HT1080 (cell line): Measurements from ENCODE around the gene LDLRAD3. TPM values are rescaled to one million over a fixed set of nuclear protein-coding genes. Genes with fewer than 3 reads are reported as not detected.

ENCODE experiments used
- DNase-seq: peaks from one replicate; pipeline ENCODE4 v3.0.0-alpha.2; 2015; ENCODE audit warnings: low read depth
- total RNA-seq: library from RNA; depleted of rRNA; stranded (reverse); fragments of >200 nt; shearing (Covaris generic); gene quantifications from 2 replicates; pipeline ENCODE4 v1.2.3, GENCODE V29; 2014

Gene LDLRAD3
- total RNA-seq, 1 experiment from 2014 or later: 14.5 TPM

DNA sequence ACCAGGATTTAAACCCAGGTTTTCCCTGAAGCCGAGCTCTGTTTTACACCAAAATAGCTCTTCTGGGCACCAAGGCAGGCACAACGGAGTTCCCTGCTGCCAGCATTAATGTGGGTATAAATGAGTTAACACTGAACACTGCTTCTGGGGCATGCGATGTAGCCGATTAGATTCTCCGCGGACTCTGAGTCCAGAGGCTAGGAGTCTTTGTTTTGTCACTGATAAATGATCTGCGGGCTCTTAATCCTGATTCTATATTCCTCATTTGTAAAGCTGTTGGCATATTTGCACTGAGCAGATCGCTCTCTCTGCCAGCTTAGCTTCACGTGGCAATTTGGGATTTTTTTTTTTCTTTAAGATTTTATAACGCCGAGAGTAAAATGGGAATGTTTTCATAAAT lies 16.8 kb upstream of the LDLRAD3 start:
- no peak for DNase-seq

- peak; percentile 31 for DNase-seq
Measured at GRCh38 chr11:35927682-35928081, 16.2 kb upstream of the LDLRAD3 start.

GRCh38 chr11:35928688-35929395 lies 15.0 kb upstream of the LDLRAD3 start:
- no peak for DNase-seq

DNA sequence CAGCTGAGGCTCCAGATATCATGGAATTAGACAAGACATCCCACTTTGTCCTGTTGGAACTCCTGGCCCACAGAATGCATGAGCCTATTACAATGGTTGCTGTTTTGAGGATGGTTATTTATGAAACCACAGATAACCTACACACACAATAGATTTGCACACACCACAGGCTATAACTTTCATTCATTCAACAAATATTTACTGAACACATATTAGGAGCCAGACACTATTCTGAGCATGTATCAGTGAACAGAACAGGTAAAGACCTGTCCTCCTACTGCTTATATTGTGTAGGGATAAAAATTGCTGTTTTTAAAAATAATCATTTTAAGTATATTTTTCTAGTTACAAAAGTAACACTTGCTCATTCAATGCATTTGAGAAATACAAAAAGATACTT lies 13.4 kb upstream of the LDLRAD3 start:
- DNase-seq: no peak

DNA sequence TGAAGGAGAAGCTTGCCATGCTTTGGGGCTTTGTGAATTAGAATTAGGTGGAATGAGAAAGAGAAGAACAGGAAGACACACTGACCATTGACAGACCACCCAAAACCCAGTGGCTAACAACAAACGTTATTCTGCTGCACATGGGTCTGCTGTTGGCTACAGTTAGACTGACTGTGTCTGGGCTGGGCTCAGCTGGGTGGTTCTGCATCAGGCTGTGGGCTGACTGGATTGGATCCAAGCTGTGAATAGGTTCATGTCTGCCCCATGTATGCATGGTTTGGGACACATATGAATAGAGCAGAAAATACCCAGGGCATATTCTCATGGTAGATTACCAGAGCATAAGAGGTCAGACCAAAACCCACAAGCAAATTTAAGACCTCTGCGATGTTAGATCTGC lies 11.7 kb upstream of the LDLRAD3 start:
- no peak for DNase-seq

- DNase-seq: peak; percentile 40
Measured at GRCh38 chr11:35932681-35933319, 11.1 kb upstream of the LDLRAD3 start.

DNA sequence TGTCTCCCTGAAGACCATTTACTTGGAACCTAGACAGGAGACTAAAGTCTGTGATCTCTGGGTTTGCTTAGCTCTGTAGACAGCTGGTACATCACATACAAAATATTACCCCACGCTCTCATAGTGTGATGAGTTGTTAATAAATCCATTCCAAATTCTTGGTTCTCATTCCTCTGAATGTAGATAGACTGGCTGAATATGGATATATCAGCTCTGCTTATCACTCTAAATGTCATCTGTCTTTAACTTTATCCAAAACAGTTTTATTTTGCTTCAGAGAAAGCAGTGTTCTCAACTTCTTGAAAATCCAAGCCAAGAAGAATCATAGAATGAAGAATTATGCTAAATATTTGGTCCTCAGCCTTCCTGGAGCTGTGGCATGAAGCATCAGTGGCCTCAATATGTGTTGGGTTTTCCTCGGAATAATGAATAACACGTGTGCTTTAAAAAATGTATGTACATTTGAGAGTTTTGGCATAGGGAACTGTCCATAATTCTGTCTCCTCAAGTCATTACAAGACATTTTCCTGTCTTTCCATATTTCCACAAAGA lies 10.5 kb upstream of the LDLRAD3 start:
- no peak for DNase-seq

- DNase-seq: no peak
Measured at GRCh38 chr11:35934271-35934670, 9.6 kb upstream of the LDLRAD3 start.

GRCh38 chr11:35934981-35935380 lies 8.9 kb upstream of the LDLRAD3 start:
- DNase-seq: no peak

GRCh38 chr11:35935390-35935789 lies 8.5 kb upstream of the LDLRAD3 start:
- DNase-seq: no peak

GRCh38 chr11:35937111-35937510 lies 6.8 kb upstream of the LDLRAD3 start:
- no peak for DNase-seq

DNA sequence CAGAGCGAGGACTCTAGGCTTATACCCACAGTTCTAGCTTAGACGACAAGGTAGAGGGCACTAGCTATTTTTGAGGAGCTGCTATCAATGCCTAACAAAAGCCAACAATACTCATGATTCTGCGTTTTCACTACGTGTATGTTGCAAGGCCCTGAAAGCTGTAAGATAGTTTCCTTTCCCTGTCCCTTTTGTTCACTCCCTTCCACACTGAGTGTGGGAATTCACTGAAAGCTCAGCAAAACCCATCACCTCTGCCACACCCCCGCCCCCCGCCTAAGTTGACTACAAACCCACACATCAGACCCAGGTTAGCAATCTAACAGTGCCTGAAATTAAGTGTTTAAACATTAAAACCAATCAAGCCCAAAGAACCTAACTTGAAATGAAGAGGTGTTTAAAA lies 6.2 kb upstream of the LDLRAD3 start:
- no peak for DNase-seq

DNA sequence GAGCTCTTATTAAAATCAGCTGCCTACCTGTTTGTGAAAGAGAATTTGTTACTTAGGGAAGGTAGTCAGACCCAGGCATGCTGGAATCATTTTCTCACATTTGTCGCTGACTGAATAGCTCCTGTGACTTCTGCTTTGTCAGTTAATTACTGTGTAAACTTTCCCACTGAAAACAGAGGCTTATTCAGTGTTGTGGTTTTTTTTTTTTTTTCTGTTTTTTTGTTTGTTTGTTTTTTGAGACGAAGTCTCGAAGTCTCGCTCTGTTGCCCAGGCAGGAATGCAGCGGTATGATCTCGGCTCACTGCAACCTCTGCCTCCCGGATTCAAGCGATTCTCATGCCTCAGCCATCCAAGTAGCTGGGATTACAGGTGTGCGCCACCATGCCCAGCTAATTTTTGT lies 5.6 kb upstream of the LDLRAD3 start:
- no peak for DNase-seq

DNA sequence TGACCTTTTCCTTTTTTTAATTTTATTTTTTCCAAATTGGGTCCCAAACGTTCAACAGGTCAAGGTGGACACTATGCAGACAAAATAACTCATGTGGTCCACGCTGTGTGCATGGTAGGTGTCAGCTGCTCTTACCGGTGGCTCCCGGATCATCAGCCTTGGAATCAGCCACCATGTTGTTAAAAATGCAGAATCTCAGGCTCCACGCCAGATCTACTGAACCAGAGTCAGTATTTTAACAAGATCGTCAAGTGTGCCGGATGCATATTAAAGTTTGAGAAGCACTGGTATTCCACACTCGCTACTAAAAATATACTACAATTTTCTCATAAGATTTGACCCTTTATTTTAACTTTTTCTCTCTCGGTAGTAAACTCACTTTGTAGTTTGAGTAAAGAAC lies 553 bp upstream of the LDLRAD3 start:
- DNase-seq: no peak

DNA sequence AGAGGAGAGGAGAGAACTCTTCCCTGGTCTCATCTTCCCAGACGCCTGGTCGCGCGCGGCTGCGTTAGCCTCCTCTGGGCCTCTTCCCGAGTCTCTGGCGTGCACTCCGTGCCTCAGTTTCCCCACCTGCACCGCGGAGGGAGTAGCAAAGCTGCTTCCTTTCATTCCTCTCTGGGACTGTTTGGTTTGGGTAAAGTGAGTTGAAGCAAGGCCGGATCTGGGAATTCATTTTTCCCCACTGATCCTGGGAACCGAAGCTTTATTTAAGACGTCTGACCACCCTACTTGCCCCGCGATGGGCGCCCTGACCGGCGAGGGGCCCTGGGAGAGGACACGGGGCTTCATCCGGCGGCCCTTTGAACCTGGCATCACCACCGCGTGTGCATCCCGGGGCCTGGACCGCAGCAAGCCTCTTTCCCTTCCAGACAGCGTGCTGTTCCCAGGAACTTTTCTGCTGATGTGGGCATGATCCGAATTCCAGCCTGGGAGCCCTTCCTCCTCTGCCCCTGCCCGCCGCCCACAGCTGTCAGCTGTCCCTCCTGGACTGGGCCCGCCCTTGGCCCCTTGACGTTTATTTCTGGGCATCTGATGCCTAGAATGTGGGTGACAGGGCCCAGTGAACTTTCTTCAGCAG lies 758 bp downstream of the LDLRAD3 start:
- peak; percentile 15 for DNase-seq

- no peak for DNase-seq
Measured at GRCh38 chr11:35945137-35945518, 1.3 kb downstream of the LDLRAD3 start.

- DNase-seq: no peak
Measured at GRCh38 chr11:35946766-35947165, 2.9 kb downstream of the LDLRAD3 start.

- DNase-seq: no peak
Measured at GRCh38 chr11:35947437-35947836, 3.6 kb downstream of the LDLRAD3 start.

- no peak for DNase-seq
Measured at GRCh38 chr11:35949242-35949641, 5.4 kb downstream of the LDLRAD3 start.

- no peak for DNase-seq
Measured at GRCh38 chr11:35950082-35950481, 6.2 kb downstream of the LDLRAD3 start.

- DNase-seq: no peak
Measured at GRCh38 chr11:35951680-35952079, 7.8 kb downstream of the LDLRAD3 start.

DNA sequence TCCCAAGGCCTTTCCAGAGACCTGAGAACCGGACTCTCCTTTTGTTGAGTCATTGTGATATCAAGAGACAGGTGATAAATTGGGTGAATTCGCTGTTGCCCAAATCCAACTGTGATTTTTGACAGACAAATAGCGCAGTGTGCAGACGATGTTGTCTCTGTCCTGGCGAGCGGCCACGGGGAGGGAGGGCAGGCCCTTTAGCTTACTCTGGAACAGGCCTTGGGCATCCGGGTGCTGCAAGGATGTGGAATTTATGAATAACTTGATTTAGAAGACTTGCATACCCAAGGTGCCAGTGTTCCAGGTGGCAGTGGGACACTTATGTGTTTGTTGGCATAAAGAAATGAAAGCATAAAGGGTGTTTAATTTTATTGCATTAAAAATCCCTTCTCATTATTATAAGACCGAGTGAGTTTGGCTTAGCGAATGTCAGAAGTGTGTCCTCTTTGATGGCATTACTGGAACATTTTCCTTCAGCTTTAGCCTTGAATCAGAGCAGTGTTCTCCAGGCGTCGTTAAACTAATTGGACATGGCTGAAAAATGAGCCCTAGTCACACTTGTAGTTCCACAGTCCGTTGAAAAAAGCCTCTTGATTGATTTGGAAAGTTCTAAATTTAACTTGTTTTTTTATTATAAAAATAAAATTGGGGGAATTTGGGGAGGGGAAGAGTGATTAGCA lies 9.4 kb downstream of the LDLRAD3 start:
- no peak for DNase-seq
